GM12874 (cell line): ENCODE results near the gene SLC34A1.

Experiments
- TF ChIP-seq, protein P1 (sequence below): IDR thresholded peaks from 2 replicates; pipeline ENCODE4 v1.5.1; 2011; ENCODE audit warnings: low read depth, mild to moderate bottlenecking, control low read depth, low read length, moderate library complexity; ENCODE audit not compliant: insufficient read depth

The SLC34A1 gene

DNA sequence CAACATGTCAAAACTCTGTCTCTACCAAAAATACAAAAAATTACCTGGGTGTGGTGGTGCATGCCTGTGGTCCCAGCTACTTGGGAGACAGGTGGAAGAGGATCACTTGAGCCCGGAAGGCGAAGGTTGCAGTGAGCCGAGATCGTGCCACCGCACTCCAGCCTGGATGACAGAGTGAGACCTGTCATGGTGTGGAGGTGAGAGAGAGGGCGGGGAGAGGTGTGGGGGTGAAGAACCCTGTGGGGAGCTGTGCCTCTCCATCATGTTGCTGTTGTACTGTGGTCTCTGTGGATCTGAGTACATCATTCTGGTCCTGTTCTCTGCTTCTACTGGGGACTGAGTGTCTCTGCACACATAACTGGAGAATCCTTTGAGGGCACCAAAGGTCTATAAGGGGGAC lies 11.3 kb upstream of the SLC34A1 start:
- TF ChIP-seq, protein P1, sequence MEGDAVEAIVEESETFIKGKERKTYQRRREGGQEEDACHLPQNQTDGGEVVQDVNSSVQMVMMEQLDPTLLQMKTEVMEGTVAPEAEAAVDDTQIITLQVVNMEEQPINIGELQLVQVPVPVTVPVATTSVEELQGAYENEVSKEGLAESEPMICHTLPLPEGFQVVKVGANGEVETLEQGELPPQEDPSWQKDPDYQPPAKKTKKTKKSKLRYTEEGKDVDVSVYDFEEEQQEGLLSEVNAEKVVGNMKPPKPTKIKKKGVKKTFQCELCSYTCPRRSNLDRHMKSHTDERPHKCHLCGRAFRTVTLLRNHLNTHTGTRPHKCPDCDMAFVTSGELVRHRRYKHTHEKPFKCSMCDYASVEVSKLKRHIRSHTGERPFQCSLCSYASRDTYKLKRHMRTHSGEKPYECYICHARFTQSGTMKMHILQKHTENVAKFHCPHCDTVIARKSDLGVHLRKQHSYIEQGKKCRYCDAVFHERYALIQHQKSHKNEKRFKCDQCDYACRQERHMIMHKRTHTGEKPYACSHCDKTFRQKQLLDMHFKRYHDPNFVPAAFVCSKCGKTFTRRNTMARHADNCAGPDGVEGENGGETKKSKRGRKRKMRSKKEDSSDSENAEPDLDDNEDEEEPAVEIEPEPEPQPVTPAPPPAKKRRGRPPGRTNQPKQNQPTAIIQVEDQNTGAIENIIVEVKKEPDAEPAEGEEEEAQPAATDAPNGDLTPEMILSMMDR: no peak

DNA sequence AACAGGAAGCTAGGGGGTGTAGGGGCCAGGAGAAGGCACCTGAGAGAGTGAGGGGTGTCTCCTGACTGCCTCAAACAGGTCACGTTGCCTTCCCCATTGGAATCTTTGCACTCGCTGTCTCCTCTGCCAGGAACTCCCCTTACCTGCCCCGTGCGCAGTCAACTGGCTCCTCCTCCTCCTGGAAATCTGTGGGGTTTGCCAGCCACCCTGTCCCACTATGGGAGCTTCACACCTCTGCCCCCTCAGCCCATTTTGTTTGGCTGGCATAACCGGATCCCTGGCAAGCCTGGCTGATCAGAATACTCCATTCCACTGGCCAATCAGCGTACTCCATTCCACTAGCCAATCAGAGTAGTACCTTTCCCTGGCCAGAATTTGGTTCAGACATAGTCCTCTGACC lies 10.4 kb upstream of the SLC34A1 start:
- TF ChIP-seq, protein P1: no peak

DNA sequence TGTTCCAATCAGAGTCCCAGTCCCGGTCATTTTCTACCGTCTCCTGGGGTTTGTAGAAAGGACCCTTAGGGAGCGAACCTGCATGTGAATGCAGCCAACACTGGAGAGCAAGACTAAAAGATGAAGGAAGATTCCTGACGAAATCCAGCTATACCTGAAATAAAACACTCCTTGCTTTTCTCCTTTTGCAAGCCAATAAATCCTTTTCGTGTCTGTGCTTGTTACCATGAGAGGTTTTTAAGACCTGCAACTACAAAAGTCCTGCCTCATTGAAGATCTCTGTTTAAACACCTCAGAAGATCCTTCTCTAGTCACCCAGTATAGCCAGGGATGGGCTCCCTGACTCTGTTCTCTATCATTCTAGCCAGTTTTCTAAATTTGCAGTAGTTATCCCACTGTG lies 10.0 kb upstream of the SLC34A1 start:
- TF ChIP-seq, protein P1: no peak

DNA sequence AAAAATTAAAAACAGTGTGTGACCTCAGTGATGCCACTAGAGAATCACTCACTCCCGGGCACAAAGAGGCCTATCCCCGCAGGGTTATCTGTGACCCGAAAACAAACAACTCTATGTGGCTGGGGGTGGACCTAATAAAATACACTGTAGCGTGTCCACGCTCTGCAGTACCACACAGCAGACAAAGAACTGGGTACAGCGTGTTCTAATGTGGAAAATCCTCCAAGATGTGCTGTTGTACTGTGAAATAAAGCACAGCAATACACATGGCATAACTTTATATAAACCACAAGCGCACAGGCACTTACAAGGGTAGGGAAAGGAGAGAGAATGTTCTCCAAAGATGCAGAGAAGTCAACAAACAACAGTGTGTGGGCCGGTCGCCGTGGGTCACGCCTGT lies 8.1 kb upstream of the SLC34A1 start:
- TF ChIP-seq, protein P1: no peak

DNA sequence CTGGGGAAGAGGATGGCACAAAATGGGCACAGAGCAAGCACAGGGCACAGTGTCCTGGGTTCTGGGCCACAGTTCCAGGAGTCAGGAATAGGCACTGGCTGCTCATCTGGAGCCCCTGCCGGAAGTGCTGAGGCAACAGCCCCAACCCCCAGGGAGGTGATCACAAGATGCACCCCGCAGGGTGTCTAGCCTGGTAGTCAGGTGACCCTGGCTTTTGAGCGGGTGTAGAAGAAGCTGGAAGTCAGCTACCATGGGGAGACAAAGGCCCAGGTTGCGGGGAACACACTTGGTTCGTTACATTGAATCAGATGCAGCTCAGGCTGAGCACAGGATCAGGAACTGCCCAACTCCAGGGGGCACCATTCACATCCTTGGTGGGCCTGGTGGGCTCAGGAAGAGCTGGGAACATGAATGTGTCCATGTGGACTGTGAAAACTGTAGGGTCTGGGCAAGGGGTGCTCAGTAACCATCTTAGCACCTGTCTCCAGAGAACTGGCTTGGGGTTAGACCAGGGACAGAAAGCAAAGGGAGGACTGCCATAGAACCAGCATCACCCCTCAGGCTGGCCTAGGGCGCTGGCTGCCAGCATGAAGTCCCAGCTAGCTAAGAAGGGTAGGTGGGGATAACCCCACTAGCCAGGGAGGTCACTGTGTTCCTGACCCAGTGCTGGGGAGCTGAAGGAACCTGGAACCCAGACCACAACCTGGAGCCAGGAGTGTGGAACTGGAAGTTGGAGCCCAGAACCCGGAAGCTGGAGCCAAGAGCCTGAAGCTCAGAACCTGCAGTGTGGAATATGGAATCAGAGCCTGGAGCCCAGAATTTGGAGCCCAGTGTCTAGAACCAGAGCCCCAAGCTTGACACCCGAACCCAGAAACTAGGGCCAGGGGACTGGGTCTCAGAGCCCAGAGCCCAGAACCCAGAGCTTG lies 6.1 kb upstream of the SLC34A1 start:
- TF ChIP-seq, protein P1: no peak

DNA sequence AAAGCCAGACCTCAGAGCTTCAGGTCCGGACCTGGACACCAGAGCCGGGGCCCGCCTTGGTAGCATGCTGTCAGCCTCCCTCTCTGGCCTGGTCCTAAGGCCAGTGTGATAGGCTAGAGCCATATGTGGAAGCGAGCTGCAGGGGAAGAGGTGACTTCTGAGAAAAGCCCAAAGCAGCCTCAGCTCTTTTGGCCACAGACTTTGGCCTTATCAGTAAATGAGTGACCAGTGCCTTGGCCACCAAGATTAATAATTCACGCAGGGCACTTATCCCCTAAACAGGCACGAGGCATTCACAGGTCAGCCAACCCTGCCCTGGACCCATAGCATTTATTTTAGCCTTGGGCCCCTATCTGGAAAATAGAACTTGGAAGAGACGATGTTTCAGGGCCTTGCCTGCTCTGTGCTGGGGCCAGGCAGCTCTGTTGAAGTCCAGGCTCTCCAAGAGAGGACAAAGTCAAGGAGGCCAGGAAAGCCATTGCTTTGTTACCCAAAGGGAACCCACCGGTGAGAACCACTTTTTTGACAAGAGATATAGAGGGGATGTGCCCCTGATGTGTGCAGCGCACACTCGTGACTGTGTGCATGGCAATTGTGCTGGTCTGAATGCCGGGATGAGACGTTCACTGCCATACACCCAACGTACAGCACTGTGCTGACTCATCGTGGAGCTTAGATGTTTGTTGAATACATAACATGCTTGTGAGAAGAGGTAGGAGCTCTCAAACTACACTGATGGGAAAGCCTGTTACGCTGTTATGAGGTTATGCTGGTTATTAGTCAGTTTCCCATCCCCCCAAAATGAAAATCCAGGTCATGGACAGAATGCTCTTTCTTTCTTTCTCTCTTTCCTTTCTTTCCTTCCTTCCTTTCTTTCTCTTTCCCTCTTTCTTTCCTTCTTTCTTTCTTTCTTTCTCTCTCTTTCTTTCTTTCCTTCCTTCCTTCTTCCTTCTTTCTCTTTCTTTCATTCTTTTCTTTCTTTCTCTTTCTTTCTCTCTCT lies 5.0 kb upstream of the SLC34A1 start:
- TF ChIP-seq, protein P1: no peak

DNA sequence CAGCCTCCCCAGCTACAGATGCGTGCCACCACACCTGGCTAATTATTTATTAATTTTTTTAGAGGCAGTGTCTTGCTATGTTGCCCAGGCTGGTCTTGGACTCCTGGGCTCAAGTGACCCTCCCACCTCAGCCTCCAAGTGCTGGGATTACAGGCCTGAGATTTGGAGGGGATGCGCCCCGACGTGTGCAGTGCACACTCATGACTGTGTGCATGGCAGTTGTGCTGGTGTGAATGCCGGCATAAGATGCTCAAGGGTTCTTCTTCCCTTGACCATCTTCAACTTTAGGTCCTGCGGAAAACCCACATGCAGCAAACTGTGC lies 3.5 kb upstream of the SLC34A1 start:
- TF ChIP-seq, protein P1: no peak
